Sigmoid colon (tissue), 4 donors: Measurements from ENCODE around the gene B4GALT6.

Source experiments
- EP300 ChIP-seq, 4 donors: sonication (generic); formaldehyde crosslinking; IDR thresholded peaks; one replicate each; pipeline ENCODE4 v1.6.1; 2017; ENCODE audit warnings: antibody characterized with exemption in 4 of 4
- POLR2A ChIP-seq, 2 donors: fragments of 450-650 bp; IDR thresholded peaks; one replicate each; pipeline ENCODE4 v1.6.1; 2016; ENCODE audit warnings: antibody characterized with exemption in 2 of 2, mild to moderate bottlenecking in 2 of 2, moderate library complexity in 2 of 2
- POLR2AphosphoS5 ChIP-seq, 4 donors: sonication (generic); formaldehyde crosslinking; IDR thresholded peaks; one replicate each; pipeline ENCODE4 v1.6.1; 2017; ENCODE audit warnings: antibody characterized with exemption in 4 of 4
- TF ChIP-seq, protein P1 (sequence below), 4 experiments: fragments of 450-650 bp in 3 of 4; fragments of 200-600 bp in 1 of 4; IDR thresholded peaks; one replicate each; pipeline ENCODE4 v1.5.1; 2016 to 2019; ENCODE audit warnings: antibody characterized with exemption in 4 of 4, mild to moderate bottlenecking in 3 of 4, moderate library complexity in 2 of 4

DNA sequence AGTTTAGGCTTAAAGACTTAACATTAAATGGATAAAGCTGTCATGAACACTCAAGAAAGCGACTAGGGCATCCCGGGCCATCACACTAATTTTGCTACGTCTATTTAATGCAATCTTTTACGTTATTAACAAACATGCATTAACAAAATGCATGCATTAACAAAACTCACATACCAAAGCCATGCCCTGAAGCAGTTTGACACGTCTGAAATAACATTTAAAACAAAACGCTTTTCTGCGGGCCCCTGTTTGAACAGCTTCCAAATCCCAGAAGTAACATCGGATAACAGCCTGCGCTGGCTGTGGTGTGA, 458 bp downstream of the B4GALT6 start:
- TF ChIP-seq, protein P1, sequence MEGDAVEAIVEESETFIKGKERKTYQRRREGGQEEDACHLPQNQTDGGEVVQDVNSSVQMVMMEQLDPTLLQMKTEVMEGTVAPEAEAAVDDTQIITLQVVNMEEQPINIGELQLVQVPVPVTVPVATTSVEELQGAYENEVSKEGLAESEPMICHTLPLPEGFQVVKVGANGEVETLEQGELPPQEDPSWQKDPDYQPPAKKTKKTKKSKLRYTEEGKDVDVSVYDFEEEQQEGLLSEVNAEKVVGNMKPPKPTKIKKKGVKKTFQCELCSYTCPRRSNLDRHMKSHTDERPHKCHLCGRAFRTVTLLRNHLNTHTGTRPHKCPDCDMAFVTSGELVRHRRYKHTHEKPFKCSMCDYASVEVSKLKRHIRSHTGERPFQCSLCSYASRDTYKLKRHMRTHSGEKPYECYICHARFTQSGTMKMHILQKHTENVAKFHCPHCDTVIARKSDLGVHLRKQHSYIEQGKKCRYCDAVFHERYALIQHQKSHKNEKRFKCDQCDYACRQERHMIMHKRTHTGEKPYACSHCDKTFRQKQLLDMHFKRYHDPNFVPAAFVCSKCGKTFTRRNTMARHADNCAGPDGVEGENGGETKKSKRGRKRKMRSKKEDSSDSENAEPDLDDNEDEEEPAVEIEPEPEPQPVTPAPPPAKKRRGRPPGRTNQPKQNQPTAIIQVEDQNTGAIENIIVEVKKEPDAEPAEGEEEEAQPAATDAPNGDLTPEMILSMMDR (IDR thresholded peaks at IDR 0.05) = no peak
- no peak for TF ChIP-seq POLR2AphosphoS5 (IDR thresholded peaks at IDR 0.05)
- no peak for TF ChIP-seq POLR2A (IDR thresholded peaks at IDR 0.05)
- no peak for TF ChIP-seq EP300 (IDR thresholded peaks at IDR 0.05)
